ENCODE results near the gene TAOK2. TPM values are rescaled to one million over a fixed set of nuclear protein-coding genes. Genes with fewer than 3 reads are reported as not detected.

TAOK2 gene
- polyA plus RNA-seq, 4 donors, result 35.4 to 60.5 (median 52.2) TPM

Other genes with a start within 250 kb of the TAOK2 start
- gene C16orf54, start 227.9 kb upstream of the TAOK2 start, polyA plus RNA-seq (ENCODE audit: insufficient read length in 4 of 4), result under 1 TPM; 0.22 to 0.29 (median 0.25) TPM
- gene ZG16, start 195.6 kb upstream of the TAOK2 start, polyA plus RNA-seq (ENCODE audit: insufficient read length in 4 of 4), result under 1 TPM in 2 of 4 donors, not detected in 2; 0.06 to 0.07 TPM
- gene KIF22, start 183.1 kb upstream of the TAOK2 start, polyA plus RNA-seq (ENCODE audit: insufficient read length in 4 of 4), result 10 to 100 TPM; 63.1 to 82.6 (median 74.4) TPM
- gene MAZ, start 167.3 kb upstream of the TAOK2 start, polyA plus RNA-seq (ENCODE audit: insufficient read length in 4 of 4), result 100 to 1,000 TPM; 275 to 382 (median 342) TPM
- gene PRRT2, start 161.7 kb upstream of the TAOK2 start, polyA plus RNA-seq (ENCODE audit: insufficient read length in 4 of 4), result 10 to 100 TPM; 10.0 to 28.8 (median 18.2) TPM
- 10 to 100 TPM; 26.0 to 49.1 (median 42.5) TPM for gene PAGR1, start 157.7 kb upstream of the TAOK2 start, polyA plus RNA-seq (ENCODE audit: insufficient read length in 4 of 4)
- 10 to 100 TPM; 20.0 to 24.2 (median 21.9) TPM for gene MVP, start 153.4 kb upstream of the TAOK2 start, polyA plus RNA-seq (ENCODE audit: insufficient read length in 4 of 4)
- gene CDIPT, start 110.6 kb upstream of the TAOK2 start, polyA plus RNA-seq (ENCODE audit: insufficient read length in 4 of 4), result 100 to 1,000 TPM in 2 of 4 donors, 10 to 100 TPM in 2; 90.2 to 134 (median 109) TPM
- 10 to 100 TPM; 10.4 to 15.9 (median 13.0) TPM for gene SEZ6L2, start 74.3 kb upstream of the TAOK2 start, polyA plus RNA-seq (ENCODE audit: insufficient read length in 4 of 4)
- gene ASPHD1, start 73.4 kb upstream of the TAOK2 start, polyA plus RNA-seq (ENCODE audit: insufficient read length in 4 of 4), result 1 to 10 TPM in 2 of 4 donors, under 1 TPM in 2; 0.62 to 1.1 (median 0.98) TPM
- 10 to 100 TPM; 10.5 to 34.1 (median 22.2) TPM for gene KCTD13, start 47.6 kb upstream of the TAOK2 start, polyA plus RNA-seq (ENCODE audit: insufficient read length in 4 of 4)
- gene TMEM219, start 11.8 kb upstream of the TAOK2 start, polyA plus RNA-seq (ENCODE audit: insufficient read length in 4 of 4), result 100 to 1,000 TPM; 104 to 134 (median 113) TPM
- 10 to 100 TPM; 17.3 to 21.9 (median 19.8) TPM for gene HIRIP3, start 21.7 kb downstream of the TAOK2 start, polyA plus RNA-seq (ENCODE audit: insufficient read length in 4 of 4)
- 10 to 100 TPM; 36.3 to 70.3 (median 55.2) TPM for gene INO80E, start 22.4 kb downstream of the TAOK2 start, polyA plus RNA-seq (ENCODE audit: insufficient read length in 4 of 4)
- 1 to 10 TPM; 1.4 to 4.8 (median 3.7) TPM for gene DOC2A, start 37.2 kb downstream of the TAOK2 start, polyA plus RNA-seq (ENCODE audit: insufficient read length in 4 of 4)
- gene C16orf92, start 49.3 kb downstream of the TAOK2 start, polyA plus RNA-seq (ENCODE audit: insufficient read length in 4 of 4), result not detected
- gene TLCD3B, start 57.4 kb downstream of the TAOK2 start, polyA plus RNA-seq (ENCODE audit: insufficient read length in 4 of 4), result 1 to 10 TPM in 3 of 4 donors, under 1 TPM in 1; 0.90 to 1.8 (median 1.3) TPM
- gene ALDOA, start 91.9 kb downstream of the TAOK2 start, polyA plus RNA-seq (ENCODE audit: insufficient read length in 4 of 4), result 100 to 1,000 TPM; 469 to 648 (median 516) TPM
- 100 to 1,000 TPM in 3 of 4 donors, 10 to 100 TPM in 1; 84.6 to 114 (median 105) TPM for gene PPP4C, start 102.1 kb downstream of the TAOK2 start, polyA plus RNA-seq (ENCODE audit: insufficient read length in 4 of 4)
- 1 to 10 TPM in 3 of 4 donors, under 1 TPM in 1; 0.93 to 2.4 (median 1.7) TPM for gene TBX6, start 118.1 kb downstream of the TAOK2 start, polyA plus RNA-seq (ENCODE audit: insufficient read length in 4 of 4)
- gene YPEL3, start 122.3 kb downstream of the TAOK2 start, polyA plus RNA-seq (ENCODE audit: insufficient read length in 4 of 4), result 10 to 100 TPM; 44.5 to 78.0 (median 68.7) TPM
- gene GDPD3, start 139.7 kb downstream of the TAOK2 start, polyA plus RNA-seq (ENCODE audit: insufficient read length in 4 of 4), result 10 to 100 TPM in 3 of 4 donors, 1 to 10 TPM in 1; 9.8 to 17.5 (median 12.8) TPM
- 100 to 1,000 TPM in 1 of 4 donors, 10 to 100 TPM in 3; 80.6 to 100 (median 87.3) TPM for gene MAPK3, start 149.4 kb downstream of the TAOK2 start, polyA plus RNA-seq (ENCODE audit: insufficient read length in 4 of 4)
- 10 to 100 TPM in 2 of 4 donors, 1 to 10 TPM in 2; 7.6 to 15.3 (median 11.2) TPM for gene CORO1A, start 209.7 kb downstream of the TAOK2 start, polyA plus RNA-seq (ENCODE audit: insufficient read length in 4 of 4)
- gene BOLA2B, start 219.8 kb downstream of the TAOK2 start, polyA plus RNA-seq (ENCODE audit: insufficient read length in 4 of 4), result 10 to 100 TPM; 25.8 to 48.3 (median 30.7) TPM
- gene SLX1A, start 220.0 kb downstream of the TAOK2 start, polyA plus RNA-seq (ENCODE audit: insufficient read length in 4 of 4), result 10 to 100 TPM; 16.4 to 38.3 (median 30.9) TPM
- gene SULT1A3, start 225.4 kb downstream of the TAOK2 start, polyA plus RNA-seq (ENCODE audit: insufficient read length in 4 of 4), result 10 to 100 TPM in 3 of 4 donors, 1 to 10 TPM in 1; 2.9 to 16.8 (median 14.2) TPM